ENCODE data around the gene LMOD2.

DNA sequence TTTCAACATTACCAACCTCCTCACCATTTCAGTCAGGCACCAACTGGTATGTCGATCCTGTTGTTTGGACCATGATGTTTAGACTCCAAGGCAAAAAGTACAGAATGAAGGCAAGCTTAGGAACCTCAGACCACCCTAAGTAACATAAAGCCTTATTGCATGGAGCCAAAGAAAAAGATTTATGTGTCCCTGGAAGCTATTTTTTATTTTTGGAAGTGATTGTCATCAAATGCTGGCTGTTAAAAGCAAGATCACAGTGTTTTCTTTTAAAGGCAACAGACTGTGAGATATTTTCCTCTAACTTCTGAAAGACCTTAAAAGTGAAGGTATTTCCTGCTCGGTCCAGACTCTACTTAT, 45.8 kb upstream of the LMOD2 start:
- TF ChIP-seq ZFP30 (CRISPR knock-in tag; IDR thresholded peaks at IDR 0.05) (no peak), ZNF70 (CRISPR knock-in tag; IDR thresholded peaks at IDR 0.05) (no peak), OSR1 (CRISPR knock-in tag; IDR thresholded peaks at IDR 0.05) (no peak), ARNTL (CRISPR knock-in tag; IDR thresholded peaks at IDR 0.05; ENCODE audit: borderline replicate concordance, low read depth) (no peak), TOX (CRISPR knock-in tag; IDR thresholded peaks at IDR 0.05; ENCODE audit: borderline replicate concordance) (no peak)
- TF ChIP-seq, protein P1, sequence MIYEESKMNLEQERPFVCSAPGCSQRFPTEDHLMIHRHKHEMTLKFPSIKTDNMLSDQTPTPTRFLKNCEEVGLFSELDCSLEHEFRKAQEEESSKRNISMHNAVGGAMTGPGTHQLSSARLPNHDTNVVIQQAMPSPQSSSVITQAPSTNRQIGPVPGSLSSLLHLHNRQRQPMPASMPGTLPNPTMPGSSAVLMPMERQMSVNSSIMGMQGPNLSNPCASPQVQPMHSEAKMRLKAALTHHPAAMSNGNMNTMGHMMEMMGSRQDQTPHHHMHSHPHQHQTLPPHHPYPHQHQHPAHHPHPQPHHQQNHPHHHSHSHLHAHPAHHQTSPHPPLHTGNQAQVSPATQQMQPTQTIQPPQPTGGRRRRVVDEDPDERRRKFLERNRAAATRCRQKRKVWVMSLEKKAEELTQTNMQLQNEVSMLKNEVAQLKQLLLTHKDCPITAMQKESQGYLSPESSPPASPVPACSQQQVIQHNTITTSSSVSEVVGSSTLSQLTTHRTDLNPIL (CRISPR knock-in tag; IDR thresholded peaks at IDR 0.05; ENCODE audit: low read depth): no peak

Measured in SK-N-SH treated with all-trans-retinoic acid at 6 μM for 48 hours (cell line).